ENCODE measurements around the gene MYLK2. TPM values are rescaled to one million over a fixed set of nuclear protein-coding genes. Genes with fewer than 3 reads are reported as not detected.

The MYLK2 gene
- total RNA-seq, 3 donors from 2014 or later (not counting 1 experiment from before 2014, with no cell fraction given), result 0.12 TPM; not detected in 2

DNA sequence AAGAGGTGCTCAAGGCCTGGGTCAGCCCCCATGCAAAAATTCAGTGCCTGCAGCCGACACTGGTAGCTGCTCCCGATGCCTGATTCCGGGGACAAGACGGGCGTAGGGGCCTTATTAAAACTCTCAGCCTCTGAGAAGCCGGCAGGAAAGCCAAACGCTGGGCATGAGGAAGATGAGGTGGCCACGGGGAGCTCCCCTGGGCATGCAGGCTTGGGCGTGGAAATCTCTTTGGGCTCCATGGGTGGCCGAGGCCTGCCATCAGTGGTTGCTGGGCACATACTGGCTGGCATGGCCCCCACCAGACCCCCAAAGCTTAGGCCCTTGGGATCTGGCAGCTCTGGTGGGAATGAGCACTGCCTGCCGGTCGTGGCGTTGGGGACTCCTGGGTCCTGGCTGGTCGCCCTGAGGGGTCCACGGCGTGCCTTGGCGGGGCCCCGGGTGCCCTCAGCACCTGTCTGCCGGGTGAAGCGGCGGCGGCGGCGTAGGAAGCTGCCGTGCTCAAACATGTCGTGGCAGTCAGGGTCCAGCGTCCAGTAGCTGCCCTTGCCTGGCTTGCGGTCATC, 25.7 kb downstream of the MYLK2 start:
- TF ChIP-seq, protein P1, sequence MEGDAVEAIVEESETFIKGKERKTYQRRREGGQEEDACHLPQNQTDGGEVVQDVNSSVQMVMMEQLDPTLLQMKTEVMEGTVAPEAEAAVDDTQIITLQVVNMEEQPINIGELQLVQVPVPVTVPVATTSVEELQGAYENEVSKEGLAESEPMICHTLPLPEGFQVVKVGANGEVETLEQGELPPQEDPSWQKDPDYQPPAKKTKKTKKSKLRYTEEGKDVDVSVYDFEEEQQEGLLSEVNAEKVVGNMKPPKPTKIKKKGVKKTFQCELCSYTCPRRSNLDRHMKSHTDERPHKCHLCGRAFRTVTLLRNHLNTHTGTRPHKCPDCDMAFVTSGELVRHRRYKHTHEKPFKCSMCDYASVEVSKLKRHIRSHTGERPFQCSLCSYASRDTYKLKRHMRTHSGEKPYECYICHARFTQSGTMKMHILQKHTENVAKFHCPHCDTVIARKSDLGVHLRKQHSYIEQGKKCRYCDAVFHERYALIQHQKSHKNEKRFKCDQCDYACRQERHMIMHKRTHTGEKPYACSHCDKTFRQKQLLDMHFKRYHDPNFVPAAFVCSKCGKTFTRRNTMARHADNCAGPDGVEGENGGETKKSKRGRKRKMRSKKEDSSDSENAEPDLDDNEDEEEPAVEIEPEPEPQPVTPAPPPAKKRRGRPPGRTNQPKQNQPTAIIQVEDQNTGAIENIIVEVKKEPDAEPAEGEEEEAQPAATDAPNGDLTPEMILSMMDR (IDR thresholded peaks at IDR 0.05), result no peak
- H3K4me3 Mint-ChIP-seq, result no peak overlapping the region
- peaks cover 0 to 6% of the 10 kb centered on the region in 2 donors for H3K27me3 Mint-ChIP-seq (ENCODE audit: low read depth in 2 of 2)
- H3K4me3 ChIP-seq (ENCODE audit: low read length), result no peak overlapping the region
- no peaks in the 10 kb centered on the region for H3K36me3 Mint-ChIP-seq
- no peaks in the 10 kb centered on the region for H3K9me3 Mint-ChIP-seq
- ATAC-seq (no peak), DNase-seq (no peak)
- no peaks in the 10 kb centered on the region for H3K9me3 ChIP-seq (ENCODE audit: control insufficient read depth, insufficient read depth, low read length)
- no peak overlapping the region for H3K27ac ChIP-seq (ENCODE audit: low read length)
- intact Hi-C loops (cut with micrococcal nuclease), result no loop called here
- H3K4me1 ChIP-seq (ENCODE audit: control insufficient read depth, insufficient read depth, low read length), result peaks cover 4% of the 10 kb centered on the region
- H3K36me3 ChIP-seq (ENCODE audit: control insufficient read depth, insufficient read depth, low read length), result no peaks in the 10 kb centered on the region
- no peak overlapping the region for H3K27ac Mint-ChIP-seq
- H3K4me1 Mint-ChIP-seq, result no peaks in the 10 kb centered on the region
- WGBS (ENCODE audit: insufficient coverage), result 94% methylated on average over 28 of the region's 28 CpGs
- H3K27me3 ChIP-seq (ENCODE audit: control insufficient read depth, insufficient read depth, low read length), result no peaks in the 10 kb centered on the region

DNA sequence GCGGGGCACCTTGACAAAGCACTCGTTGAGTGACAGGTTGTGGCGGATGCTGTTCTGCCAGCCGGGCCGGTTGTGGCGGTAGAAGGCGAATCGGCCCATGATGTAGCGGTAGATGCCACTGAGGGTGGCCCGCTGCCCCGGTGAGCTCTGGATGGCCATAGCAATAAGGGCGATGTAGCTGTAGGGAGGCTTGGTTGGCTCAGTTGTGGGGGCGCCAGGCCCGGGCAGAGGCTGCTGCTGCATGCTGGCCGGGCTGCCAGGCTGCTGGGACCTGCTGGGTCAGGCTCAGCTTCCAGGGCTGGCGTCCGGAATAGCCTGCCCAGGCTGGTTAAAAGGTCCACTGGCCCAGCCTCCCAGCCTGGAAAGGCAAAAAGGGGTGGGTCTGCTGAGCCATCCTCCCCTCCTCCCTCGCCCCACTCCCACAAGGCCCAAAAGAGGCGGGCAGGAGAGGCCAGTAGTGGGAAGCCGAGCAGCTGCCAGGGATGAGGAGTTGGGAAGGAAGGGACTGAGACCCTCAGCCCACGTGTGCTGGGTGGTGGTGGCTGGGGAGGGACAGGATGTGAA, 26.2 kb downstream of the MYLK2 start, which contains the start of gene FOXS1:
Gene FOXS1 (minus strand): TSS at position 305 of the 564 bp plus-strand sequence. CDS start 62 bp downstream, at position 243.
- 91% methylated on average over 20 of the region's 21 CpGs for WGBS (ENCODE audit: insufficient coverage)
- Mint-ChIP-seq H3K27ac (no peak within 1 kb of the TSS), H3K27me3 (ENCODE audit: low read depth in 2 of 2) (peaks cover 0 to 11% of the 10 kb centered on the region in 2 donors), H3K4me3 (no peak within 1 kb of the TSS), H3K4me1 (no peaks in the 10 kb centered on the region), H3K36me3 (no peaks in the 10 kb centered on the region), H3K9me3 (no peaks in the 10 kb centered on the region)
- ATAC-seq, result no peak
- no peaks in the 10 kb centered on the region for H3K36me3 ChIP-seq (ENCODE audit: control insufficient read depth, insufficient read depth, low read length)
- peaks cover 4% of the 10 kb centered on the region for H3K4me1 ChIP-seq (ENCODE audit: control insufficient read depth, insufficient read depth, low read length)
- TF ChIP-seq, protein P1 (IDR thresholded peaks at IDR 0.05), result no peak
- no peaks in the 10 kb centered on the region for H3K9me3 ChIP-seq (ENCODE audit: control insufficient read depth, insufficient read depth, low read length)
- H3K4me3 ChIP-seq (ENCODE audit: low read length), result no peak within 1 kb of the TSS
- intact Hi-C loops (cut with micrococcal nuclease), result no loop called here
- no peak for DNase-seq
- H3K27ac ChIP-seq (ENCODE audit: low read length), result no peak within 1 kb of the TSS
- no peaks in the 10 kb centered on the region for H3K27me3 ChIP-seq (ENCODE audit: control insufficient read depth, insufficient read depth, low read length)

DNA sequence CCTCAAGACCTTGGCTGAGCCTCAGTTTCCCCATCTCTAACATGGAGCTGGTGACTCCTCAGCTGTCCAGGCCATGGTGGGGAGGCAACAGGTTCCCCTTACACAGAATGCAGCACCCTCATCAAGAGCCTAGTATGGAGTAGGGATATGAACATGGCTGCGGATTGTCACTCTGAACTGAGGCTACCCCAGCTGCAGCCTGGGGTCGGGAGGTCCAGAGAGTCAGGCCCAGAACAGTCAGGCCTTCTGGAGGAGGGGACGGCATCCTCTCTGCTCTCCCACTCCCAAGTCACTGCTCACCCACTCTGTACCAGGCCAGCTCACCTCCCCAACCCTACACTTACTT, 27.6 kb downstream of the MYLK2 start:
- H3K27ac Mint-ChIP-seq, result no peak overlapping the region
- 76% methylated on average over 3 of the region's 3 CpGs for WGBS (ENCODE audit: insufficient coverage)
- intact Hi-C loops (cut with micrococcal nuclease), result loop anchor here (1.0 kb wide), 1 partner anchor 24 kb away; no protein-coding TSS in a partner anchor

More for the DNA sequence above, 27.6 kb downstream of the MYLK2 start:
- Histone ChIP-seq H3K9me3 (ENCODE audit: control insufficient read depth, insufficient read depth, low read length) (no peaks in the 10 kb centered on the region), H3K4me3 (ENCODE audit: low read length) (no peak overlapping the region), H3K27me3 (ENCODE audit: control insufficient read depth, insufficient read depth, low read length) (no peaks in the 10 kb centered on the region), H3K27ac (ENCODE audit: low read length) (no peak overlapping the region), H3K4me1 (ENCODE audit: control insufficient read depth, insufficient read depth, low read length) (peaks cover 4% of the 10 kb centered on the region), H3K36me3 (ENCODE audit: control insufficient read depth, insufficient read depth, low read length) (no peaks in the 10 kb centered on the region)
- ATAC-seq (no peak), DNase-seq (no peak)
- no peaks in the 10 kb centered on the region for H3K9me3 Mint-ChIP-seq
- TF ChIP-seq, protein P1 (IDR thresholded peaks at IDR 0.05), result peak; percentile 54
- peaks cover 12 to 18% of the 10 kb centered on the region in 2 donors for H3K27me3 Mint-ChIP-seq (ENCODE audit: low read depth in 2 of 2)
- H3K36me3 Mint-ChIP-seq, result no peaks in the 10 kb centered on the region
- H3K4me3 Mint-ChIP-seq, result no peak overlapping the region
- no peaks in the 10 kb centered on the region for H3K4me1 Mint-ChIP-seq

Measured in natural killer cell (primary cell).